ENCODE measurements around the gene CISD1.

Gene CISD1

DNA sequence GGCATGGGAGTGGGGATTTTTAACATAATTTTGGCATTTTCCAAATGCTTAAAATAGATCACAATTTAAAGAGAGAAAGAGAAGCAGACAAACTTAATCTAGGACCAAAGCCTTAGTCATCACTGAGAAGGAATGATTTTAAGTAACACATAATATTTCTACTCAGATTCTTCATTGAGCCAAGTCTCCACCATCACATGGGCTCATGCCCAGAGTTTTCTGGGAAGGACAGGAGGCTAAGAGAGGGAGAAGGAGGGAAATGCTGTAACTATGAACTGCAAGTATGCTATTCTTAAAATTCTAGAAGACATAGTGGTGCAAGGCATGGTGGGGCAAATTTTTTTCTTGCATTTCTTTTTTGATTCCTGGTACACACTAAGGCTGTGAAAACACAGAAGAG lies 42.1 kb downstream of the CISD1 start:
- Histone ChIP-seq H3K4me3 (no peak overlapping the region), H3K9me3 (ENCODE audit: low read depth, low read length) (no peaks in the 10 kb centered on the region), H3K27ac (no peak overlapping the region), H3K36me3 (ENCODE audit: insufficient read depth, low read length) (no peaks in the 10 kb centered on the region), H3K9ac (ENCODE audit: insufficient read length) (no peak overlapping the region)
- TF ChIP-seq POLR2AphosphoS5 (IDR thresholded peaks at IDR 0.05; ENCODE audit: borderline replicate concordance, low read depth, low read length) (no peak), FOXP2 (optimal IDR thresholded peaks at IDR 0.05; ENCODE audit: control extremely low read depth, extremely low read length, insufficient read depth) (no peak), EZH2 (IDR thresholded peaks at IDR 0.05) (no peak)
- no peak for DNase-seq (ENCODE audit: low read depth, low spot score)

DNA sequence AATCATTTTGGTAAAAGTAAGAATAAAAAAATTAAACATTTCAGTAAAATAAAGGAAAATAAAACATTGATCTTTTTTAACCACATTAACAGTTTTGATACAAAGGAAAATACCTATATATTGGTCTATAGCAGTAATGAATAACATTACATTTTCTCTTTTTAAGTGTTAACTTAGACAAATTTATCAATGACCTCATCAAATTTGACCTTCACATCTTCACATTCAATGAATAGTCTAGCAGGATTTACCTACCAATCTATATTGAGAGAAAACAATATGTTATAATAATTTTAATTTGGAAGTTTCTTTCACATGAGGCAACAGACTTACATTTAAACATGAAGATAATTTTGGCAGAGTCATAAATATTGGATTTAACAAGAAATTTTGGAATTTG lies 47.9 kb downstream of the CISD1 start:
- DNase-seq (ENCODE audit: low read depth, low spot score), result no peak
- Histone ChIP-seq H3K9me3 (ENCODE audit: low read depth, low read length) (no peaks in the 10 kb centered on the region), H3K27ac (no peak overlapping the region), H3K36me3 (ENCODE audit: insufficient read depth, low read length) (no peaks in the 10 kb centered on the region), H3K4me3 (no peak overlapping the region), H3K9ac (ENCODE audit: insufficient read length) (no peak overlapping the region)
- TF ChIP-seq EZH2 (IDR thresholded peaks at IDR 0.05) (no peak), FOXP2 (optimal IDR thresholded peaks at IDR 0.05; ENCODE audit: control extremely low read depth, extremely low read length, insufficient read depth) (no peak), POLR2AphosphoS5 (IDR thresholded peaks at IDR 0.05; ENCODE audit: borderline replicate concordance, low read depth, low read length) (no peak)

DNA sequence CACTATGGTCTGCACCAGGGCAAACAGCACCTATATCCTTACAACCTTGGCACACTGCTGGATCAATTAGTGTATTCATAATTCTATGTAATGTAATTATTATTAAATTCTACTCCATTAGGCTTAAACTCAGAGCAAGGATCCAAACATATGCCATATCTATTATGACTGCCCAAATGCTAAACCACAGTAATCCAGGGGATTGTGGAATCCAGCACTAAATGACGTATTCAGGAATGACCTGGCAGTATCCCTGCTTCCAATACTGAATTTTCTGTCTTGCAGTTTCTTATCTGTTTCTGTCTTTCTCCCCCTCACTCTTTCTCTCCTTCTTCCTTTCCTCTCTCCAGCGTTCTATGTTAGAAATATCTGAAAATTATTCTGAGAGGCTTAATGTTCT lies 49.4 kb downstream of the CISD1 start:
- Histone ChIP-seq H3K36me3 (ENCODE audit: insufficient read depth, low read length) (no peaks in the 10 kb centered on the region), H3K4me3 (no peak overlapping the region), H3K9ac (ENCODE audit: insufficient read length) (no peak overlapping the region), H3K27ac (no peak overlapping the region), H3K9me3 (ENCODE audit: low read depth, low read length) (no peaks in the 10 kb centered on the region)
- no peak for TF ChIP-seq FOXP2 (optimal IDR thresholded peaks at IDR 0.05; ENCODE audit: control extremely low read depth, extremely low read length, insufficient read depth)
- TF ChIP-seq EZH2 (IDR thresholded peaks at IDR 0.05), result no peak
- no peak for TF ChIP-seq POLR2AphosphoS5 (IDR thresholded peaks at IDR 0.05; ENCODE audit: borderline replicate concordance, low read depth, low read length)
- no peak for DNase-seq (ENCODE audit: low read depth, low spot score)

DNA sequence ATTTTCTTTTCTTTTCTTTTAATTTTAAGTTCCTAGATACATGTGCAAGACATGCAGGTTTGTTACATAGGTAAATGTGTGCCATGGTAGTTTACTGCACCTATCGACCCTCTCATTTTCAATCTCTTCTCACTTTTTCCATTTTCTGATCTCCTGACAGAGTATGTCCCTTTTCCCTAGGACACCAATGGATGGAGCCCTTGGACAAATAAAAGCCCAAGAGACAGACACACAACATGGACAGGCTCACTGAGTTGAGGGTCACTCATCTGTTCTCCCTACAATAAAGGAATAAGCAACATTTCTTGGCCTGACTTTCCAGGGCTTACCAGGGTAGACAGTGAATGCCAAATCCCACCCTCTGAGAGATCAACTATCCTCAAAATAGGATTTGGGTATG lies 50.6 kb downstream of the CISD1 start:
- Histone ChIP-seq H3K9ac (ENCODE audit: insufficient read length) (no peak overlapping the region), H3K4me3 (no peak overlapping the region), H3K9me3 (ENCODE audit: low read depth, low read length) (no peaks in the 10 kb centered on the region), H3K36me3 (ENCODE audit: insufficient read depth, low read length) (no peaks in the 10 kb centered on the region), H3K27ac (no peak overlapping the region)
- TF ChIP-seq FOXP2 (optimal IDR thresholded peaks at IDR 0.05; ENCODE audit: control extremely low read depth, extremely low read length, insufficient read depth), result no peak
- no peak for TF ChIP-seq EZH2 (IDR thresholded peaks at IDR 0.05)
- no peak for TF ChIP-seq POLR2AphosphoS5 (IDR thresholded peaks at IDR 0.05; ENCODE audit: borderline replicate concordance, low read depth, low read length)
- no peak for DNase-seq (ENCODE audit: low read depth, low spot score)

DNA sequence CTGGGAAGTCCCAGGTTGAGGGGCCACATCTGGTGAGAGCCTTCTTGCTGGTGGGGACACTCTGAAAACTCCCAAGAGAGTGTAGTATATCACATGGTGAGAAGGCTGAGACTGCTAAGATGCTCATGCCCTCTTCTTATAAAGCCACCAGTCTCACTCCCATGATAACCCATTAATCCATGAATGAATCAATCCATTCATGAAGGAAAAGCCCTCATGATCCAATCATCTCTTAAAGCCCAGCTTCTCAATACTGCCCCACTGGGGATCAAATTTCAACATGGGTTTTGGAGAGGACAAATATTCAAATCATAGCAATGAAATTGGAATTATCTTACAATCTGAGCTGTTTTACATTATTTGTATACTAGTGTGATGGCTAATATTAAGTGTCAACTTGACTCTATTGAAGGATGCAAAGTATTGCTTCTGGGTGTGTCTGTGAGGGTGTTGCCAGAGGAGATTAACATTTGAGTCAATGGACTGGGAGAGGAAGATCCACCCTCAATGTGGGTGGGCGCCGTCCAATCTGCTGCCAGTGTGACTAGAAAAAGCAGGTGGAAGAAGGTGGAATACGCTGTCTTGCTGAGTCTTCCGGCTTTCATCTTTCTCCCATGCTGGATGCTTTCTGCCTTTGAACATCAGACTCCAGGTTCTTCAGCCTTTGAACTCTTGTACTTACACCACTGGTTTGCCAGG lies 51.5 kb downstream of the CISD1 start:
- Histone ChIP-seq H3K4me3 (no peak overlapping the region), H3K27ac (no peak overlapping the region), H3K9ac (ENCODE audit: insufficient read length) (no peak overlapping the region), H3K36me3 (ENCODE audit: insufficient read depth, low read length) (no peaks in the 10 kb centered on the region), H3K9me3 (ENCODE audit: low read depth, low read length) (no peaks in the 10 kb centered on the region)
- TF ChIP-seq POLR2AphosphoS5 (IDR thresholded peaks at IDR 0.05; ENCODE audit: borderline replicate concordance, low read depth, low read length), result no peak
- no peak for TF ChIP-seq EZH2 (IDR thresholded peaks at IDR 0.05)
- no peak for TF ChIP-seq FOXP2 (optimal IDR thresholded peaks at IDR 0.05; ENCODE audit: control extremely low read depth, extremely low read length, insufficient read depth)
- DNase-seq (ENCODE audit: low read depth, low spot score), result no peak

DNA sequence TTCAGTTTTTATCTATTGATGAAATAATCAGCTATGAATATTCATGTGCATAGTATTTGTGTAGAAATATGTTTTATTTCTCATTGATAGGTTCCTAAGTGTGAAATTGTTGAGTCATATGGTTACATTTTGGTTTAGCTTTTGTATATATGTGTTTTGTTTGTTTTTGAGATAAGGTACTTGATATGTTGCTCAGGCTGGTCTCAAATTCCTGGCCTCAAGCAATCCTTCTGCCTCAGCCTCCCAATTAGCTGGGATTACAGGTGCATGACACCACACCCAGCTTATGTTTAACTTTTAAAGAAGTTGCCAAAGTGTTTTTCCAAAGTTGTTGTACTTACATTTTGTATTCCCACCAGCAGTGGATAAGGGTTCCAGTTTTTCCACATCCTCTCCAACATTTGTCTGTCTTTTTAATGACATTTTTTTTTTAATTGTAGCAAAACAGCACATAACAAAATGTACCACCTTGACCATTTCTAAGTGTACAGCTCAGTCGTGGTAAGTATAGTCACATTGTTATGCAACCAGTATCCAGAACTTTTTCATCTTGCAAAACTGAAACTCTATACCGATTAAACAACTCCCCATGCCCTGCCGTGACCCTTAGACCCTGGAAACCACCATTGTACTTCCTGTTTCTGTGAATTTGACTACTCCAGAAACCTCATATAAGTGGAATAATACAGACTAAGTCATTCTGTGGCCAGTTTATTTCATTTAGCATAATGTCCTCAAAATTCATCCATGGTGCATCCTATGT lies 53.3 kb downstream of the CISD1 start:
- Histone ChIP-seq H3K9me3 (ENCODE audit: low read depth, low read length) (no peaks in the 10 kb centered on the region), H3K4me3 (no peak overlapping the region), H3K9ac (ENCODE audit: insufficient read length) (no peak overlapping the region), H3K36me3 (ENCODE audit: insufficient read depth, low read length) (no peaks in the 10 kb centered on the region), H3K27ac (no peak overlapping the region)
- DNase-seq (ENCODE audit: low read depth, low spot score), result no peak
- TF ChIP-seq POLR2AphosphoS5 (IDR thresholded peaks at IDR 0.05; ENCODE audit: borderline replicate concordance, low read depth, low read length), result no peak
- TF ChIP-seq EZH2 (IDR thresholded peaks at IDR 0.05), result no peak
- TF ChIP-seq FOXP2 (optimal IDR thresholded peaks at IDR 0.05; ENCODE audit: control extremely low read depth, extremely low read length, insufficient read depth), result no peak

DNA sequence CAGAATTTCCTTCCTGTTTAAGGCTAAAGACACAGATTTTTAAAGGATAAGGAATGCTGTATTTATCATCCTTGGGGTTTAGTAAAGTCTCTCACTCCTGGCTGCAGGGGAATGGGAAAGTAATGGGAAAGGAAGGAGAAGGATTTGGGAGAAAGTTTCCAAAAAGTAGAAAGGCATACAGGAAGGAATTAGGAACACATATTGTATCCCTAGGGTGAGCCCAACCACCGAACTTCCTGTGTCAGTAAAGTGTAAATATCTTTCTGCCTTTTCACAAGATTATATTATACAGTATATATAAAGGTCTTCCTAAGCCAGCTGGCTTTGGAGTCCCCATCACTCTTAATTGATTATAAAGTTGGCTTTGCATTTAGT lies 53.9 kb downstream of the CISD1 start:
- Histone ChIP-seq H3K4me3 (no peak overlapping the region), H3K9me3 (ENCODE audit: low read depth, low read length) (no peaks in the 10 kb centered on the region), H3K36me3 (ENCODE audit: insufficient read depth, low read length) (no peaks in the 10 kb centered on the region), H3K27ac (no peak overlapping the region), H3K9ac (ENCODE audit: insufficient read length) (no peak overlapping the region)
- no peak for DNase-seq (ENCODE audit: low read depth, low spot score)
- TF ChIP-seq POLR2AphosphoS5 (IDR thresholded peaks at IDR 0.05; ENCODE audit: borderline replicate concordance, low read depth, low read length), result no peak
- no peak for TF ChIP-seq EZH2 (IDR thresholded peaks at IDR 0.05)
- no peak for TF ChIP-seq FOXP2 (optimal IDR thresholded peaks at IDR 0.05; ENCODE audit: control extremely low read depth, extremely low read length, insufficient read depth)

DNA sequence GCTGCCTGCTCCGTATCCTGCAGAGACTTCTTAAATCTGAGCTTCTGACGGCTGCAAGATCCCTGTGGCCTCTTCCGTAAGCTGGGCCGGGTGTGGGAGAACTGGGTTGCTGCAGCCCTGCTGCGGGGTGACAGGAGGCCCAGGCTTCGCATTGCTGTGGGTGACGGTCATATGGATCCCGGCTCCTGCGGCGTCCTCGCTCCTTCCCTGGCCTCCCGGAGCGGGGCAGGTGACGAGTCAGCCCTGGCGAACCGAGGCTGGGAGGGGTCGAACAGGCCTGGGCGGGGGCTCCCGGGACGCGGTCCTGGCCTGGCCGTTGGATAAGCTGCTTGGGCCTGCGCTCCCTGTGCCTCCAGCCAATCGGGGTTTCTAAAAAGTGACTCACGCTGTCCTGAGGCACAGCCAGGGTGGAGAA lies 58.0 kb downstream of the CISD1 start:
- Histone ChIP-seq H3K36me3 (ENCODE audit: insufficient read depth, low read length) (no peaks in the 10 kb centered on the region), H3K9me3 (ENCODE audit: low read depth, low read length) (no peaks in the 10 kb centered on the region), H3K27ac (no peak overlapping the region), H3K9ac (ENCODE audit: insufficient read length) (no peak overlapping the region), H3K4me3 (no peak overlapping the region)
- TF ChIP-seq FOXP2 (optimal IDR thresholded peaks at IDR 0.05; ENCODE audit: control extremely low read depth, extremely low read length, insufficient read depth), result no peak
- no peak for TF ChIP-seq EZH2 (IDR thresholded peaks at IDR 0.05)
- TF ChIP-seq POLR2AphosphoS5 (IDR thresholded peaks at IDR 0.05; ENCODE audit: borderline replicate concordance, low read depth, low read length), result no peak
- no peak for DNase-seq (ENCODE audit: low read depth, low spot score)
